Calu3 (cell line): ENCODE measurements around the gene EEPD1. TPM values are rescaled to one million over a fixed set of nuclear protein-coding genes. Genes with fewer than 3 reads are reported as not detected.
A peak's percentile ranks its signal among the peaks of the same experiment; 100 is the strongest.

Experiments used
- BruUV-seq: library from RNA; stranded (reverse); fragments of 400-500 nt; replicated peaks from 2 replicates; lab custom pipeline; 2021; lab: Mats Ljungman, UMichigan
- CTCF ChIA-PET: fragments of 300-600 bp; sonication (Branson Sonifier 250); formaldehyde crosslinking; loops from one replicate; lab custom pipeline; 2022; ENCODE audit warnings: antibody characterized with exemption; lab: Charles Lee
- DNase-seq: peaks from one replicate; pipeline ENCODE4 v3.0.0; 2022
- H3K27ac Mint-ChIP-seq: one replicate; pipeline ENCODE4 v1.8.0; 2022; ENCODE audit warnings: mixed read lengths; ENCODE audit not compliant: unreplicated experiment
- H3K27me3 Mint-ChIP-seq: one replicate; pipeline ENCODE4 v1.8.0; 2022; ENCODE audit warnings: mixed read lengths; ENCODE audit not compliant: unreplicated experiment
- H3K36me3 Mint-ChIP-seq: one replicate; pipeline ENCODE4 v1.8.0; 2022; ENCODE audit warnings: mild to moderate bottlenecking, moderate library complexity, mixed read lengths; ENCODE audit not compliant: insufficient read depth, unreplicated experiment
- H3K4me1 Mint-ChIP-seq: one replicate; pipeline ENCODE4 v1.8.0; 2022; ENCODE audit warnings: mild to moderate bottlenecking, low read depth, mixed read lengths; ENCODE audit not compliant: unreplicated experiment
- H3K4me3 Mint-ChIP-seq: one replicate; pipeline ENCODE4 v1.8.0; 2022; ENCODE audit warnings: mild to moderate bottlenecking, low read depth, moderate library complexity, mixed read lengths; ENCODE audit not compliant: unreplicated experiment
- H3K9me3 Mint-ChIP-seq: one replicate; pipeline ENCODE4 v1.8.0; 2022; ENCODE audit warnings: low read depth, mixed read lengths; ENCODE audit not compliant: unreplicated experiment
- CTCF ChIP-seq: fragments of 200-600 bp; IDR thresholded peaks from one replicate; pipeline ENCODE4 v1.8.0; 2022; ENCODE audit warnings: antibody characterized with exemption; ENCODE audit not compliant: unreplicated experiment
- intact Hi-C: fragments of 100-400 bp; cut with micrococcal nuclease; formaldehyde crosslinking; loops from one replicate; pipeline ENCODE4 v1.10.0; 2022; ENCODE audit not compliant: unreplicated experiment
- total RNA-seq: library from RNA; stranded (reverse); gene quantifications from 2 replicates; pipeline ENCODE4 v1.2.3, GENCODE V29; 2022

The EEPD1 gene
- total RNA-seq, 1 experiment from 2014 or later = 48.8 TPM

GRCh38 chr7:36128448-36129047 lies 24.5 kb upstream of the EEPD1 start:
- BruUV-seq = no TSS peak
- peak; percentile 91 for DNase-seq
- Mint-ChIP-seq H3K27me3 (no peaks in the 10 kb centered on the region), H3K4me3 (peak overlapping the region; percentile 52), H3K9me3 (peaks cover 2% of the 10 kb centered on the region), H3K4me1 (peaks cover 38% of the 10 kb centered on the region), H3K27ac (peak overlapping the region; percentile 76), H3K36me3 (peaks cover 10% of the 10 kb centered on the region)
- CTCF ChIA-PET = interaction anchor here (0.6 to 1.3 kb wide), 15 partner anchors 9 to 261 kb away, joined by 3 to 17 read pairs (median 4); partner anchors contain the start of gene ANLN
- TF ChIP-seq CTCF = peak; percentile 91
- intact Hi-C loops = loop anchor here (1.0 to 2.0 kb wide), 2 partner anchors 24 to 162 kb away; partner anchors contain the start of gene EEPD1

- Mint-ChIP-seq H3K36me3 (peaks cover 10% of the 10 kb centered on the region), H3K27me3 (no peaks in the 10 kb centered on the region), H3K4me1 (peaks cover 38% of the 10 kb centered on the region), H3K9me3 (peaks cover 2% of the 10 kb centered on the region), H3K27ac (peak overlapping the region; percentile 76), H3K4me3 (peak overlapping the region; percentile 52)
- DNase-seq = peak; percentile 70
- CTCF ChIA-PET = interaction anchor here (0.6 to 1.3 kb wide), 15 partner anchors 10 to 260 kb away, joined by 3 to 17 read pairs (median 4); partner anchors contain the start of gene ANLN
- no TSS peak for BruUV-seq
- no peak for TF ChIP-seq CTCF
- intact Hi-C loops = loop anchor here (2.0 kb wide), 1 partner anchor 24 kb away; the partner anchor contains the start of gene EEPD1
Measured at GRCh38 chr7:36129048-36129534, 24.0 kb upstream of the EEPD1 start.

DNA sequence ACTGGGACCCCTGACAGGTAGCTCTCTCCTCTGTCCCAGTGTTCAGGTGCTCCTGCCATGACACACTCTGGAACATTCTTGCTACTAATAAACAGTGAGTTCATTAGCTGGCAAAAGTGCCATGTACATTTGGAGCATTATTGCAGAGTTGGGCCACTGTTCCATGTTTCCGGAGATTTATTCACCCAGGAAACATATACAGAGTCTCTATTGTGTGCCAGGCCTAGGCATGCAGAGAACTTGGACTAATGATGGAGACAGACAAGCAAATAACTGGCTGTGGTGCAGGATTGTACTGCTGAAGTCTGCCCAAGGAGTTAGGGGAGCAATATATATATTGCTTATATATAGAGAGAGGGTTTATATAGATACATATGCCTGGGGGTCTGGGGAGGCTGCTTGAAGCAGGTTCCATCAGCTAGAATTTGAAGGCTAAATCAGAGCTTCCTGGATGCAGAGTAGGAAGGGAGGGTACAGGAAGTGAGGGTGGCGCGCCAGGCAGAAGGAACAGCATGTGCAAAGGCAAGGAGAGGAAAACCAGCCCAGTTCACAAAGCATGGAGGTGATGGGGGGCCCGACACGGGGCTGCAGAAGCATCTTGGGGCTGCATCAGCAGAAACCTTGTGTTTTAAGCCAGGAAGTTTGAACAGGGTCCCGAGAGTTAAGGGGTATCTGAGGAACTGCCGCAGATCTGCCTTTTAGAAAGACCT lies 22.7 kb upstream of the EEPD1 start:
- peaks cover 38% of the 10 kb centered on the region for H3K4me1 Mint-ChIP-seq
- H3K27ac Mint-ChIP-seq = no peak overlapping the region
- H3K36me3 Mint-ChIP-seq = peaks cover 10% of the 10 kb centered on the region
- BruUV-seq = no TSS peak
- intact Hi-C loops = no loop called here
- CTCF ChIA-PET = no interaction called here
- H3K9me3 Mint-ChIP-seq = no peaks in the 10 kb centered on the region
- H3K27me3 Mint-ChIP-seq = no peaks in the 10 kb centered on the region
- H3K4me3 Mint-ChIP-seq = no peak overlapping the region
- TF ChIP-seq CTCF = no peak
- no peak for DNase-seq

DNA sequence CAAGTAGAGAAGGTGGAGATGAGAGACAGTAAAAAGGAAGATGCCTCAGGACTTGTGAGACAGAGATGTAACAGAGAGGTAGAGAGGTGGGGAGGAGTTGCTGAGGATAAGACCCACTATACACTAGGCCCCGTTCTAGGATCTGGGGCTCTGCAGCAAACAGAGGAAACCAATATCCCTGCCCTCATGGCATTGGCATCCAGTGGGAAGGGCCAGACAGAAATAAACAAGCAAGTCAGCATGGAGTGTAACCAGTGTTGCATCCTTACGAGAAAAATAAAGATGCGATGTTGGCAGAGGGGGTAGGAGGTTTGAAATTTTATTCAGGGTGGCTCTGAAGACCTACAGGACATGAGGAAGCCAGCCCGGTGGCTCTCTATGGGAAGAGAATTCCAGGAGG lies 22.0 kb upstream of the EEPD1 start:
- CTCF ChIA-PET = interaction anchor here (1.3 kb wide), 1 partner anchor 15 kb away, joined by 4 read pairs; no protein-coding TSS in a partner anchor
- H3K27me3 Mint-ChIP-seq = no peaks in the 10 kb centered on the region
- intact Hi-C loops = no loop called here

More for the DNA sequence above, 22.0 kb upstream of the EEPD1 start:
- no TSS peak for BruUV-seq
- Mint-ChIP-seq H3K4me3 (no peak overlapping the region), H3K27ac (no peak overlapping the region), H3K9me3 (no peaks in the 10 kb centered on the region), H3K4me1 (peaks cover 38% of the 10 kb centered on the region), H3K36me3 (peaks cover 10% of the 10 kb centered on the region)
- DNase-seq = no peak
- no peak for TF ChIP-seq CTCF
